OCI-LY3 (cell line): ENCODE results near the gene SREBF1.

Experiments
- H2AFZ ChIP-seq: fragments of 200-600, 300-600 bp; shearing (Covaris generic); 2 replicates; pipeline ENCODE4 v1.6.0; 2014; ENCODE audit warnings: antibody characterized with exemption, low read depth, low read length
- H3K27ac ChIP-seq: fragments of 200-600, 300-600 bp; sonication (generic); 2 replicates; pipeline ENCODE4 v1.5.1; 2014; ENCODE audit warnings: mild to moderate bottlenecking, low read length, moderate library complexity, mixed read lengths
- H3K27me3 ChIP-seq: fragments of 200-600, 300-600 bp; sonication (generic); 2 replicates; pipeline ENCODE4 v1.6.1; 2014; ENCODE audit warnings: low read depth, low read length, mixed read lengths
- H3K36me3 ChIP-seq: fragments of 200-600, 300-600 bp; sonication (generic); replicated peaks from 2 replicates; pipeline ENCODE3; 2014; ENCODE audit warnings: low read depth, low read length, mixed read lengths
- H3K4me1 ChIP-seq: fragments of 300-600, 200-600 bp; sonication (generic); 2 replicates; pipeline ENCODE4 v1.6.1; 2014; ENCODE audit warnings: low read length, mixed read lengths
- H3K4me2 ChIP-seq: fragments of 200-600, 300-600 bp; sonication (generic); 2 replicates; pipeline ENCODE4 v1.6.1; 2014; ENCODE audit warnings: low read length, mixed read lengths
- H3K4me3 ChIP-seq: fragments of 300-600, 200-600 bp; sonication (generic); 2 replicates; pipeline ENCODE4 v1.5.1; 2014; ENCODE audit warnings: antibody characterized with exemption, mild to moderate bottlenecking, low read length, moderate library complexity
- H3K79me2 ChIP-seq: fragments of 300-600, 200-600 bp; shearing (Covaris generic); 2 replicates; pipeline ENCODE4 v1.6.1; 2014; ENCODE audit warnings: mild to moderate bottlenecking, low read length, mixed read lengths
- H3K9ac ChIP-seq: fragments of 300-600, 200-600 bp; shearing (Covaris generic); 2 replicates; pipeline ENCODE4 v1.6.0; 2014; ENCODE audit warnings: mild to moderate bottlenecking, low read length, moderate library complexity
- H3K9me3 ChIP-seq: fragments of 200-600, 300-600 bp; shearing (Covaris generic); 2 replicates; pipeline ENCODE4 v1.6.1; 2014; ENCODE audit warnings: low read length, mixed read lengths; ENCODE audit not compliant: insufficient read depth
- H4K20me1 ChIP-seq: fragments of 200-600, 300-600 bp; sonication (generic); 2 replicates; pipeline ENCODE4 v1.6.1; 2016; ENCODE audit warnings: low read length, mixed read lengths; ENCODE audit not compliant: insufficient read depth
- EZH2phosphoT487 ChIP-seq: fragments of 200-600 bp; shearing (Covaris generic); IDR thresholded peaks from 2 replicates; pipeline ENCODE4 v1.6.1; 2018; ENCODE audit warnings: antibody characterized with exemption, mixed run types, low read depth
- TF ChIP-seq, protein P1 (sequence below): fragments of 200-600, 300-600 bp; sonication (generic); IDR thresholded peaks from 2 replicates; pipeline ENCODE4 v1.5.1; 2014; ENCODE audit warnings: antibody characterized with exemption, low read length, low read depth

The SREBF1 gene

GRCh38 chr17:17824783-17825614 is 11.8 kb downstream of the SREBF1 start:
- Histone ChIP-seq H3K9ac (no peak overlapping the region), H3K9me3 (no peaks in the 10 kb centered on the region), H3K4me1 (peaks cover 28% of the 10 kb centered on the region), H3K36me3 (no peaks in the 10 kb centered on the region), H3K27me3 (no peaks in the 10 kb centered on the region), H4K20me1 (peaks cover 27% of the 10 kb centered on the region), H3K79me2 (peaks cover 4% of the 10 kb centered on the region; the same call in 1 of the 2 replicates), H2AFZ (no peak overlapping the region), H3K27ac (no peak overlapping the region; the same call in 1 of the 2 replicates), H3K4me3 (no peak overlapping the region), H3K4me2 (peak overlapping the region; percentile 82; the same call in 1 of the 2 replicates)
- TF ChIP-seq, protein P1, sequence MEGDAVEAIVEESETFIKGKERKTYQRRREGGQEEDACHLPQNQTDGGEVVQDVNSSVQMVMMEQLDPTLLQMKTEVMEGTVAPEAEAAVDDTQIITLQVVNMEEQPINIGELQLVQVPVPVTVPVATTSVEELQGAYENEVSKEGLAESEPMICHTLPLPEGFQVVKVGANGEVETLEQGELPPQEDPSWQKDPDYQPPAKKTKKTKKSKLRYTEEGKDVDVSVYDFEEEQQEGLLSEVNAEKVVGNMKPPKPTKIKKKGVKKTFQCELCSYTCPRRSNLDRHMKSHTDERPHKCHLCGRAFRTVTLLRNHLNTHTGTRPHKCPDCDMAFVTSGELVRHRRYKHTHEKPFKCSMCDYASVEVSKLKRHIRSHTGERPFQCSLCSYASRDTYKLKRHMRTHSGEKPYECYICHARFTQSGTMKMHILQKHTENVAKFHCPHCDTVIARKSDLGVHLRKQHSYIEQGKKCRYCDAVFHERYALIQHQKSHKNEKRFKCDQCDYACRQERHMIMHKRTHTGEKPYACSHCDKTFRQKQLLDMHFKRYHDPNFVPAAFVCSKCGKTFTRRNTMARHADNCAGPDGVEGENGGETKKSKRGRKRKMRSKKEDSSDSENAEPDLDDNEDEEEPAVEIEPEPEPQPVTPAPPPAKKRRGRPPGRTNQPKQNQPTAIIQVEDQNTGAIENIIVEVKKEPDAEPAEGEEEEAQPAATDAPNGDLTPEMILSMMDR = no peak
- TF ChIP-seq EZH2phosphoT487 = no peak

DNA sequence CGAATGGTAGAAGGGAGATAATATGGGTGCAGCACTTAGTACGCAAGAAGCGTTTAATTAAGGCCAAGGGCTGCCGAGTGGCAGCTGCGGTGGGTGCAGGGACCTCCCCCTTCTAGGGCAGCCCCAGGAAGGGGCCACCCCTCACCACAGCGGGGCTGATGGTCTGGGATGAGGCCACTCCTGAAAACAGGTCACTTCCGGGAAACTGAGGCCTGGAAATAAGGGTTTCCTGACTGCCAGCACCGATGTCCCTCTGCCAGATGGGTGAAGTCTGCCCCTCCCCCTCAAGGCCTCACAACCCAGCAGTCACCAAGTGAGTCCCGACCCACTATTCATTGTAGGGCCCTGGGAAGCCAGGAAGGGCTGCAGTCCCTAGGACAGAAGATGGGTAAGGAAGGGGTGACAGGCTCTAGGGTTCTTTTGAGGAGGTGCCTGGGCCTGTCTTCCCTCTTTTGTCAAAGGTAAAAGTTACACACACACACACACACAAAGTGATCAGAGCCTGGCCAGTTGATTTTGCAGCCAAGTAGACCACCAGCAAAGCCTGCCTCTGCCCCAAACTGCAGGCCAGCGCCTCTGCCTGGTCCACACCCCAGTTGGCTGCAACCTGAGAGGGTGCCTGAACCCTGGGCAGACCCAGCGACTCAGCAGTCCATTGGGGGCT is 12.5 kb downstream of the SREBF1 start:
- Histone ChIP-seq H2AFZ (no peak overlapping the region), H3K27me3 (no peaks in the 10 kb centered on the region), H3K79me2 (peaks cover 4% of the 10 kb centered on the region; the same call in 1 of the 2 replicates), H3K36me3 (peaks cover 1% of the 10 kb centered on the region), H3K4me3 (peak overlapping the region; percentile 74), H3K4me1 (peaks cover 34% of the 10 kb centered on the region), H3K4me2 (peak overlapping the region; percentile 82), H4K20me1 (peaks cover 31% of the 10 kb centered on the region), H3K27ac (peak overlapping the region; percentile 81), H3K9ac (peak overlapping the region; percentile 71), H3K9me3 (no peaks in the 10 kb centered on the region)
- no peak for TF ChIP-seq EZH2phosphoT487
- TF ChIP-seq, protein P1 = no peak

- Histone ChIP-seq H3K9me3 (no peaks in the 10 kb centered on the region), H3K27ac (peak overlapping the region; percentile 81), H2AFZ (no peak overlapping the region), H4K20me1 (peaks cover 34% of the 10 kb centered on the region), H3K4me3 (peak overlapping the region; percentile 74), H3K9ac (peak overlapping the region; percentile 71), H3K36me3 (peaks cover 8% of the 10 kb centered on the region), H3K4me1 (peaks cover 37% of the 10 kb centered on the region), H3K4me2 (peak overlapping the region; percentile 82), H3K27me3 (no peaks in the 10 kb centered on the region), H3K79me2 (peaks cover 4% of the 10 kb centered on the region; the same call in 1 of the 2 replicates)
- TF ChIP-seq EZH2phosphoT487 = no peak
- TF ChIP-seq, protein P1 = no peak
Observed at GRCh38 chr17:17823433-17824118, 13.2 kb downstream of the SREBF1 start.
